ENCODE results near the gene RAB20.

Gene RAB20

DNA sequence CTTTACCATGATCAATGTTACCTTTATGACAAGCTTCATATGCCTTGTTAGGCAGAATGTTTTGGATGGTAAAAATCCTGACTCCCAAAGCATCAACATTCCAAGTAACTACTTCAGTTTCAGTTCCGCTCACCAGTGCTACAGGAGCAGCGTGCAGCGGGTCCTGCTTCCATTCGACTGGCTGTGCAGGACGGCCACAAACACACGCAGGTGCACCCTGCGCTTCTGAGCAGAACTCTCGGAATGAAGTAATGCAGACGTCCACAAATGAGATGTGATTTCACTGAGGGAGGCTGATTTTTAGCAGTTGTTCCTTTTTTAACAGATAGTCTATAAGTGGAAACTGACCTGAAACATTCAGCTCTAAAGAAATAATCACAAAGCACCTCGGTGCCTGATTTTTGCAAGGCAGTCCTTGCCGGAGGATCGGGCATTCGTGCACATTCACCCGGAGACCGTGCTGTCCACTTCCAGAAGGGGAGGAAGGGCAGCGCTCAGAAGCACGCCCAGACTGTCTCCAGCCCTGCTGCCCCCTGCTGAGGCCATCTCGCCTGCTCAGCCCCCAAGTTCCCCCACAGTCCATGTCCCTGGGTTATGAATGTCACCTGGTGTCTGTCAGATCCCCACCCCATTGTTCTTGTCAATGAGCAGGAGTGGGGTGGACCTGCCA, 85.8 kb downstream of the RAB20 start:
- Mint-ChIP-seq H3K4me1 (peaks cover 34% of the 10 kb centered on the region), H3K27me3 (ENCODE audit: low read depth, poor library complexity) (peaks cover 2% of the 10 kb centered on the region), H3K27ac (no peak overlapping the region), H3K36me3 (ENCODE audit: low read depth) (peaks cover 61% of the 10 kb centered on the region), H3K9me3 (no peaks in the 10 kb centered on the region), H3K4me3 (no peak overlapping the region)
- no peak for DNase-seq
- TF ChIP-seq, protein P1, sequence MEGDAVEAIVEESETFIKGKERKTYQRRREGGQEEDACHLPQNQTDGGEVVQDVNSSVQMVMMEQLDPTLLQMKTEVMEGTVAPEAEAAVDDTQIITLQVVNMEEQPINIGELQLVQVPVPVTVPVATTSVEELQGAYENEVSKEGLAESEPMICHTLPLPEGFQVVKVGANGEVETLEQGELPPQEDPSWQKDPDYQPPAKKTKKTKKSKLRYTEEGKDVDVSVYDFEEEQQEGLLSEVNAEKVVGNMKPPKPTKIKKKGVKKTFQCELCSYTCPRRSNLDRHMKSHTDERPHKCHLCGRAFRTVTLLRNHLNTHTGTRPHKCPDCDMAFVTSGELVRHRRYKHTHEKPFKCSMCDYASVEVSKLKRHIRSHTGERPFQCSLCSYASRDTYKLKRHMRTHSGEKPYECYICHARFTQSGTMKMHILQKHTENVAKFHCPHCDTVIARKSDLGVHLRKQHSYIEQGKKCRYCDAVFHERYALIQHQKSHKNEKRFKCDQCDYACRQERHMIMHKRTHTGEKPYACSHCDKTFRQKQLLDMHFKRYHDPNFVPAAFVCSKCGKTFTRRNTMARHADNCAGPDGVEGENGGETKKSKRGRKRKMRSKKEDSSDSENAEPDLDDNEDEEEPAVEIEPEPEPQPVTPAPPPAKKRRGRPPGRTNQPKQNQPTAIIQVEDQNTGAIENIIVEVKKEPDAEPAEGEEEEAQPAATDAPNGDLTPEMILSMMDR (IDR thresholded peaks at IDR 0.05), result no peak

- Mint-ChIP-seq H3K4me3 (no peak overlapping the region), H3K27me3 (ENCODE audit: low read depth, poor library complexity) (peaks cover 2% of the 10 kb centered on the region), H3K27ac (peak overlapping the region; percentile 89), H3K4me1 (peaks cover 33% of the 10 kb centered on the region), H3K36me3 (ENCODE audit: low read depth) (peaks cover 67% of the 10 kb centered on the region), H3K9me3 (no peaks in the 10 kb centered on the region)
- TF ChIP-seq, protein P1 (IDR thresholded peaks at IDR 0.05), result no peak
- DNase-seq, result no peak
Observed at GRCh38 chr13:110475117-110475516, 86.4 kb downstream of the RAB20 start.

DNA sequence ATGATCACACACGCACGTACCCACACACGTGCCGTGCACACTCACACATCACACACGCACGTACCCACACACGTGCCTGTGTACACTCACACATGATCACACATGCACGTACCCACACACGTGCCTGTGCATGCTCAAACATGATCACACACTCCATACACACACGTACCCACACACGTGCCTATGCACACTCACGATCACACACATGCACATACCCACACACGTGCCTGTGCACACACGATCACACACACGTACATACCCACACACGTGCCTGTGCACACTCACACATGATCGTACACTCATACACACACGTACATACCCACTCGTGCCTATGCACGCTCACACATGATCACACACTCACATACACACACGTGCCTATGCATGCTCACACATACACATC, 86.8 kb downstream of the RAB20 start:
- peak overlapping the region; percentile 89 for H3K27ac Mint-ChIP-seq
- no peak overlapping the region for H3K4me3 Mint-ChIP-seq
- no peak for DNase-seq
- TF ChIP-seq, protein P1 (IDR thresholded peaks at IDR 0.05), result no peak
- H3K4me1 Mint-ChIP-seq, result peaks cover 29% of the 10 kb centered on the region
- H3K27me3 Mint-ChIP-seq (ENCODE audit: low read depth, poor library complexity), result peaks cover 2% of the 10 kb centered on the region
- no peaks in the 10 kb centered on the region for H3K9me3 Mint-ChIP-seq
- H3K36me3 Mint-ChIP-seq (ENCODE audit: low read depth), result peaks cover 68% of the 10 kb centered on the region

Data from nephron progenitor cell (in vitro differentiated cells).